HepG2 (cell line): ENCODE results near the gene ZNF277.

Experiments
- BCL6 ChIP-seq: IDR thresholded peaks from 2 replicates; pipeline ENCODE4 v1.6.1; 2016; ENCODE audit warnings: missing genetic modification reagents, missing compliant biosample characterization
- CTCF ChIP-seq: sonication (generic); formaldehyde crosslinking; IDR thresholded peaks from 2 replicates; pipeline ENCODE4 v1.5.0; 2020; ENCODE audit warnings: mild to moderate bottlenecking, missing genetic modification reagents, moderate library complexity
- KDM1A ChIP-seq: IDR thresholded peaks from 2 replicates; pipeline ENCODE4 v1.6.1; 2016; ENCODE audit warnings: missing compliant biosample characterization
- NFRKB ChIP-seq: fragments of 450-650 bp; IDR thresholded peaks from 2 replicates; pipeline ENCODE4 v1.6.1; 2017
- NR2F2 ChIP-seq: IDR thresholded peaks from 2 replicates; pipeline ENCODE4 v1.6.1; 2012; ENCODE audit warnings: low read depth, inconsistent platforms, borderline replicate concordance
- SMC3 ChIP-seq: IDR thresholded peaks from 2 replicates; pipeline ENCODE4 v1.6.1; 2011; ENCODE audit warnings: low read length, improper control_type of control experiment
- ZNF232 ChIP-seq: sonication (generic); formaldehyde crosslinking; IDR thresholded peaks from 2 replicates; pipeline ENCODE4 v1.4.0; 2020; ENCODE audit warnings: missing genetic modification reagents, borderline replicate concordance
- ZNF329 ChIP-seq: sonication (generic); formaldehyde crosslinking; IDR thresholded peaks from 2 replicates; pipeline ENCODE4 v1.9.0; 2021; ENCODE audit warnings: low read depth, mild to moderate bottlenecking, missing genetic modification reagents

DNA sequence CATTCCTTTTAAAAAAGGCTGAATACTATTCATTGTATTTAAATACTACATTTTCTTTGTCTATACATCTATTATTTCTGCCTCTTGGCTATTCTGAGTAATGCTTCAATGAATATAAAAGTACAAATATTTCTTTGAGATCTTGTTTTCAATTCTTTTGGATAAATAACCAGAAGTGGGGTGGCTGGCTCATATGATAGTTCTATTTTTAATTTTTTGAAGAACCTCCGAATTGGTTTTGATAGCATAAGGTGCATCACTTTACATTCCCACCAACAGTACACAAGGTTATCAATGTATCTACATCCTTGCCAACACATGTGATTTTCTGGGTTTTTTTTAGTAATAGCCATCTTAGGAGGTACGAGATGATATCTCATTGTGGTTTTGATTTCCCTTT, 72.5 kb downstream of the ZNF277 start:
- no peak for TF ChIP-seq ZNF329 (CRISPR knock-in tag)
- TF ChIP-seq NFRKB, result no peak
- no peak for TF ChIP-seq NR2F2
- TF ChIP-seq ZNF232 (CRISPR knock-in tag), result no peak
- no peak for TF ChIP-seq SMC3
- no peak for TF ChIP-seq BCL6 (CRISPR knock-in tag)
- no peak for TF ChIP-seq KDM1A (CRISPR knock-in tag)
- TF ChIP-seq CTCF (CRISPR knock-in tag), result no peak
